CD4-positive, alpha-beta T cell (primary cell): ENCODE results near the gene ARNT2. TPM values are rescaled to one million over a fixed set of nuclear protein-coding genes. Genes with fewer than 3 reads are reported as not detected.

Source experiments
- ATAC-seq: fragments of 200-7000 bp; cut with Tn5 transposase; one replicate; pipeline ENCODE4 v1.10.0; 2022; ENCODE audit warnings: mild to moderate bottlenecking; ENCODE audit not compliant: poor library complexity
- CTCF ChIA-PET: fragments of 350-600 bp; sonication (Branson Sonifier 250); formaldehyde crosslinking; loops from one replicate; lab custom pipeline; 2021; ENCODE audit warnings: antibody characterized with exemption, inconsistent platforms; lab: Charles Lee
- POLR2A ChIA-PET: fragments of 350-600 bp; sonication (Branson Sonifier 250); formaldehyde crosslinking; loops from one replicate; lab custom pipeline; 2021; ENCODE audit warnings: antibody characterized with exemption, inconsistent platforms; lab: Charles Lee
- DNase-seq, 14 experiments: peaks; one replicate each; pipeline ENCODE4 v3.0.0-alpha.2; 2013 to 2020; ENCODE audit warnings: mixed read lengths in 2 of 14
- H3K27ac ChIP-seq, 2 donors: one replicate each; pipeline versions ENCODE4 v1.5.1 to v1.7.0; 2013; ENCODE audit warnings: low read length in 2 of 2, low read depth in 1 of 2, mild to moderate bottlenecking in 1 of 2
- H3K27me3 ChIP-seq, 2 experiments: 1 replicate in 1 of 2; 2 replicates in 1 of 2; pipeline versions ENCODE4 v1.6.1 to v1.7.0; 2013; ENCODE audit warnings: low read length in 2 of 2, control low read depth in 1 of 2, mild to moderate bottlenecking in 1 of 2, moderate library complexity in 1 of 2; ENCODE audit not compliant: insufficient read depth in 2 of 2, control insufficient read depth in 1 of 2
- H3K36me3 ChIP-seq: one replicate; pipeline ENCODE4 v1.6.1; 2013; ENCODE audit warnings: low read length, control low read depth; ENCODE audit not compliant: insufficient read depth
- H3K4me1 ChIP-seq: one replicate; pipeline ENCODE4 v1.6.1; 2013; ENCODE audit warnings: low read length, control low read depth; ENCODE audit not compliant: insufficient read depth
- H3K4me3 ChIP-seq: one replicate; pipeline ENCODE4 v1.5.1; 2013; ENCODE audit warnings: mild to moderate bottlenecking, low read length, moderate library complexity
- H3K9me3 ChIP-seq, 2 experiments: 1 replicate in 1 of 2; 2 replicates in 1 of 2; pipeline versions ENCODE4 v1.6.1 to v1.7.0; 2013; ENCODE audit warnings: low read length in 2 of 2, mild to moderate bottlenecking in 2 of 2, control low read depth in 1 of 2, moderate library complexity in 1 of 2; ENCODE audit not compliant: control insufficient read depth in 1 of 2, insufficient read depth in 1 of 2
- H3K27ac Mint-ChIP-seq: one replicate; pipeline ENCODE4 v1.8.0; 2020; ENCODE audit warnings: mixed read lengths
- H3K27me3 Mint-ChIP-seq: one replicate; pipeline ENCODE4 v1.8.0; 2021; ENCODE audit warnings: mixed read lengths
- H3K36me3 Mint-ChIP-seq: one replicate; pipeline ENCODE4 v1.8.0; 2021; ENCODE audit warnings: low read depth, mixed read lengths
- H3K4me1 Mint-ChIP-seq: one replicate; pipeline ENCODE4 v1.8.0; 2021; ENCODE audit warnings: low read depth, mixed read lengths
- H3K4me3 Mint-ChIP-seq: one replicate; pipeline ENCODE4 v1.8.0; 2020; ENCODE audit warnings: mild to moderate bottlenecking, mixed read lengths
- H3K9me3 Mint-ChIP-seq: one replicate; pipeline ENCODE4 v1.8.0; 2020; ENCODE audit warnings: mixed read lengths
- CTCF ChIP-seq: fragments of 200-600 bp; IDR thresholded peaks from one replicate; pipeline ENCODE4 v1.8.0; 2022; ENCODE audit warnings: antibody characterized with exemption, mild to moderate bottlenecking
- intact Hi-C, 2 experiments: fragments of 100-400 bp; cut with DNase I in 1 of 2; cut with micrococcal nuclease in 1 of 2; formaldehyde crosslinking; loops; one replicate each; pipeline versions ENCODE4 v1.15.1 to v1.9.0; 2023 to 2025; cut with DNase I, micrococcal nuclease
- total RNA-seq, 174 experiments: library from RNA in 2 of 174; stranded (reverse) in 2 of 174; gene quantifications; one replicate each; pipeline ENCODE4 v1.2.3 and lab custom pipeline; 2021 to 2026

ARNT2 gene
- total RNA-seq, 2 experiments from 2014 or later = not detected

GRCh38 chr15:80587816-80588456 lies 183.8 kb downstream of the ARNT2 start:
- Histone ChIP-seq H3K27ac (no peak overlapping the region), H3K4me1 (no peaks in the 10 kb centered on the region), H3K4me3 (no peak overlapping the region), H3K27me3 (no peaks in the 10 kb centered on the region), H3K9me3 (no peaks in the 10 kb centered on the region), H3K36me3 (no peaks in the 10 kb centered on the region)
- no peak for TF ChIP-seq CTCF
- H3K27ac Mint-ChIP-seq = no peak overlapping the region
- intact Hi-C loops = no loop called here
- ATAC-seq = no peak
- ChIA-PET POLR2A (no interaction called here), CTCF (no interaction called here)
- no peaks in the 10 kb centered on the region for H3K4me1 Mint-ChIP-seq
- no peak for DNase-seq
- no peaks in the 10 kb centered on the region for H3K27me3 Mint-ChIP-seq
- H3K36me3 Mint-ChIP-seq = no peaks in the 10 kb centered on the region
- no peaks in the 10 kb centered on the region for H3K9me3 Mint-ChIP-seq
- no peak overlapping the region for H3K4me3 Mint-ChIP-seq

- TF ChIP-seq CTCF = no peak
These were observed 184.6 kb downstream of the ARNT2 start for GRCh38 chr15:80588801-80589200.

GRCh38 chr15:80590761-80591355 lies 186.7 kb downstream of the ARNT2 start:
- Histone ChIP-seq H3K36me3 (no peaks in the 10 kb centered on the region), H3K4me1 (no peaks in the 10 kb centered on the region), H3K9me3 (no peaks in the 10 kb centered on the region), H3K27ac (no peak overlapping the region), H3K27me3 (no peaks in the 10 kb centered on the region), H3K4me3 (no peak overlapping the region)
- ChIA-PET POLR2A (no interaction called here), CTCF (no interaction called here)
- no peak for TF ChIP-seq CTCF
- H3K27ac Mint-ChIP-seq = no peak overlapping the region
- H3K36me3 Mint-ChIP-seq = no peaks in the 10 kb centered on the region
- ATAC-seq (no peak), DNase-seq (no peak)
- no peak overlapping the region for H3K4me3 Mint-ChIP-seq
- no peaks in the 10 kb centered on the region for H3K9me3 Mint-ChIP-seq
- H3K27me3 Mint-ChIP-seq = no peaks in the 10 kb centered on the region
- intact Hi-C loops = loop anchor here in 1 of 2 experiments (10.0 kb wide), 1 partner anchor 56 kb away; no protein-coding TSS in a partner anchor
- H3K4me1 Mint-ChIP-seq = no peaks in the 10 kb centered on the region

More at GRCh38 chr15:80588801-80589200, 184.6 kb downstream of the ARNT2 start:
- Mint-ChIP-seq H3K27ac (no peak overlapping the region), H3K4me1 (no peaks in the 10 kb centered on the region), H3K27me3 (no peaks in the 10 kb centered on the region), H3K4me3 (no peak overlapping the region), H3K36me3 (no peaks in the 10 kb centered on the region), H3K9me3 (no peaks in the 10 kb centered on the region)
- Histone ChIP-seq H3K4me1 (no peaks in the 10 kb centered on the region), H3K36me3 (no peaks in the 10 kb centered on the region), H3K9me3 (no peaks in the 10 kb centered on the region), H3K4me3 (no peak overlapping the region), H3K27me3 (no peaks in the 10 kb centered on the region), H3K27ac (no peak overlapping the region)
- no peak for ATAC-seq
- intact Hi-C loops = no loop called here
- ChIA-PET CTCF (no interaction called here), POLR2A (no interaction called here)
- DNase-seq = no peak
